Measurements from ENCODE around the gene CBX7.

The CBX7 gene

DNA sequence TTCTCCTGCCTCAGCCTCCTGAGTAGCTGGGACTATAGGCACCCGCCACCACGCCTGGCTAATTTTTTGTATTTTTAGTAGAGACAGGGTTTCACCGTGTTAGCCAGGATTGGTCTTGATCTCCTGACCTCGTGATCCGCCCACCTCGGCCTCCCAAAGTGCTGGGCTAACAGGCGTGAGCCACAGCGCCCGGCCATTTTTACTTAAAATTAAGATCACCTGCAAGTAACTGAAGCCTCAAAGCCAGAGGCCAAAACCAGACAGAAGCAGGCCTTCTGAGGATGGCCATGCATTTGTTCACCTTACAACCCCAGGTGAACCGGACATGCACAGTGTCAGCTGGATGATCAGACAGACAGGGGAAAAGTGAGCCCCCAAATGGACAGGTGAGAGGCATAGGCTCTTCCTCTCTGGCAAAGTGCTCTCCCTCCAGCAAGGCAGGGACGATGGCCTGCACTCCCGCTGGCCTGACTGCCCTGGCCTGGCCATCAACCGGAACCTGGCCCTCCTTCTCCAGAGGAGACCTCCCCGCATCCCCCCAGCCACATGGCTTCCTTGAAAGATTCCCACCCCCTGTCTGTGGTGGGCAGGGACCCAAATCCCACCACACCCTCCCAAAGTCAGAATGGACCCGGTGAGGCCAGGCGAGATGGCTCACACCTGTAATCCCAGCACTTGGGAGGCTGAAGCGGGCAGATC, 29.6 kb downstream of the CBX7 start:
- no peak for DNase-seq

DNA sequence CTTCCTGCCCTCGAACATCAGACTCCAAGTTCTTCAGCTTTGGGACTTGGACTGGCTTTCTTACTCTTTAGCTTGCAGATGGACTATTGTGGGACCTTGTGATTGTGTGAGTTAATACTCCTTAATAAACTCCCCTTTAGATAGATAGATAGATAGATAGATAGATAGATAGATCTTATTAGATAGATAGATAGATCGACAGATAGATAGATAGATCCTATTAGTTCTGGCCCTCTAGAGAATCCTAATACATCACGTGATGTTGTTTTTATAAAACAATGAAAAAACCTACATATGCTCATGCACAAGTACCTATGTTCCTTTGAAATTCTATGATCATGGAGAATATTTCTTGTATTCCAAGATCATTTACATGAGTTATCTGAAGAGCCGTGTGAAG, 31.5 kb downstream of the CBX7 start:
- DNase-seq: no peak

DNA sequence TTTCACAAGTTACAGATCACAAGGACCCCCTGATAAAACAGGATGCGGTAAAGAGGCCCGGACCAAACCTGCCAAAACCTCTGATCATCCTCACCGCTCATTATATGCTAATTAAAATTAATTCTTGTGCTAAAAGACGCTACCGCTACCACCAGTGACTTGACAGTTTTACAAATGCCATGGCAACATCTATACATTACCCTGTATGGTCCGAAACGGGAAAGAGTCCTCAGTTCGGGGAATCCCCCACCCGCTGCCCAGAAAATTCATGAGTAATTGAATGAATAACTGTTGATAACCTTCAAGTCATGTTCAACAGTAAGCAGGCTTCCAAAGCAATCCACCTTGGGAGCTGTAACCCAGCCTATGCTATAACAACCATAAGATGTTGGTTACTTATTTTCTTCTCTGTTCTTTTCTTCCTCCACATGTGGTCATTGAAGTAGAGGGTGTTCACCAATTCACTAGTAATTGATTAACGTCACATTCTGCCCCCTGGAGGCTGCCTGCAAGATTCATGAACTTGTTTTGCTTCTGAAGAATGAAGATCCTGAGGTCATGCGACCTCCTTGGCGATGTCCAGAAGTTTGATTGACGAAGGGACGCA, 34.8 kb downstream of the CBX7 start:
- no peak for DNase-seq

GRCh38 chr22:39115977-39116621, 36.4 kb downstream of the CBX7 start:
- no peak for DNase-seq

GRCh38 chr22:39115570-39115969, 36.9 kb downstream of the CBX7 start:
- DNase-seq: no peak

- DNase-seq: peak; percentile 98
Measured at GRCh38 chr22:39114112-39114511, 38.4 kb downstream of the CBX7 start.

DNA sequence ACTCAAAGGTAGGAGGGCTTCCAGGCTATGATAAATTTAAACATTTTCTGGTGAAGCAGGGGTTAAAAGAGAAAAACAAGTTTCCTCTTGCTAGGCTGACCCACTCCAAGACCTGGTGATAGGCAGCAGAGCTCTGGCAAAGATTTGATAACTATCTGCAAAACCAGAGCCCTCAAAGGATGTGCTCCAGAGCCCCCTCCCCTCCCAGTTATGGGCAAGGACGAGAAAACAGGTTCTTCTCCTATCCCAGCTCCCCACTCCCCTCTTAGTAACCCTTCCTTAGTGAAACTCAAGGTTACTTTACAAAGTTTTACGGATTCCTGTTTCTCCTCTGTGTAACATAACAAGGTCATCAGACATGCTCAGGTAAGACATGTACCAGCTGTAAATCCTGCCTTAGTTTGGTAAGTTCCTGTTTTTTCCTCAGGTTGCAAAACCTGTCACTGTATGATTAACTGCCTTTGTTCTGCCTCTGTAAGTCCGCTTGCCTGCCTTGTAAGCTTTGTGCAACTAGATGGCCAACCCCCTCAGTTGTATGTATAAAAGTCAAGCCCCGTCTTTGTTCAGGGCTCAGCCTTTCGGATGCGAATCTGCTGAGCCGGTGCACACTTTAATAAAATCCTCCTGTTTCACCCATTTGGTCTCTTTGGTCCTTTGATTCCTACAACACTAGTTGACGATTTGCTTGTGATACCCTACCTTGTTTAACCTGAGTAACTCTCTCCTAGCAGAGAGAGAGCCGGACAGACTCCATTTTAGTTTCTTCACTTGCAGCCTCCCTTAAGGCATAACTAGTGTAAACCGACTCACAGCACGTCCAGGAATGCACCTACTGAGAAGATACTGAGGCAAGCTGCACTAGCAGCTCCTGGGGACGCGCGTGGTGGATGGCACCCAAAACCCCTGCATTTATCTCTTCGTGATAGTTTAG, 41.6 kb downstream of the CBX7 start:
- DNase-seq: peak; percentile 68

GRCh38 chr22:39109361-39109760, 43.1 kb downstream of the CBX7 start:
- DNase-seq: no peak

- no peak for DNase-seq
Measured at GRCh38 chr22:39108487-39108886, 44.0 kb downstream of the CBX7 start.

GRCh38 chr22:39106326-39106725, 46.2 kb downstream of the CBX7 start:
- DNase-seq: no peak

DNA sequence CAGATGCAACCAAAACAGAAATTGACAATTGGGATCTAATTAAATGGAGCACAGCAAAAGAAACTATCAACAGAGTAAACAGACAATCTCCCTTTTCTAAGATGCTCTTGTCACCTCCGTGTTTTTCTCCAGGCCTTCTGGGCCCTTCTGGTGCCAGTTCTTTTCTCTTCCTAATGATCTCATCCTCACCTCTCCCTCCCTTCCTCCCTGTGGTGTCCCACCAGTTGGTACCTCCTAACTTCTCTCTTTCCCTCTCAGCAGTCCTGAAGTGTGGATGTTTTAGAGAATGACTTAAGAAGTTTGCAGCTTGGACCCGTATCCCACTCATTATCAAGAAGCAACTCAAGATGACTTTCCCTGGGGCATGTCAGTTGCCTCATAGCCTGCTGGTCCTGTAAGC, 49.0 kb downstream of the CBX7 start:
- DNase-seq: no peak

GRCh38 chr22:39101226-39101625, 51.3 kb downstream of the CBX7 start:
- no peak for DNase-seq

DNA sequence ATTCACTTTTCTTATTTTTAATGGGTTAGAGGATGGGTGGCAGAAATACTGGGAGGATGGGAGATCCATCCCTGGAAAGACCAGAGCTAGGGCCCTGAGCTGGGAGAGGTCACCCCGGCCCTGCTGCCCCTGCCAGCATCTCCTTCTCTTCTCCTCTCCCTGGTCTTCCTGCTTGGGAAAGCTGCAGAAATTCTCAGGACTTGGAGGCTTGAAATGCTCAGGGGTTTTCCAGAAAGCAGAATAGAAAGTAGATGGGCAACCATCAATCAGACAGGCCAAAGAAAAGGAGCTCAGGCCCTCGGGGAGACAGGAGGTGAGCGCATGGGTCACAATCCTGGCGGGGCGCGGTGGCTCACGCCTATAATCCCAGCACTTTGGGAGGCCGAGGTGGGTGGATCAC, 53.9 kb downstream of the CBX7 start:
- no peak for DNase-seq

GRCh38 chr22:39098026-39098425, 54.5 kb downstream of the CBX7 start:
- DNase-seq: peak; percentile 27

- DNase-seq: peak; percentile 24
Measured at GRCh38 chr22:39097098-39098020, 55.1 kb downstream of the CBX7 start, which contains the start of gene APOBEC3H. Gene APOBEC3H (plus strand): TSS chr22:39097244. CDS start chr22:39100279, 3,035 bp downstream.

GRCh38 chr22:39095971-39096370, 56.5 kb downstream of the CBX7 start:
- DNase-seq: no peak

- no peak for DNase-seq
Measured at GRCh38 chr22:39094717-39095389, 57.6 kb downstream of the CBX7 start.

GRCh38 chr22:39092111-39092862, 60.2 kb downstream of the CBX7 start:
- no peak for DNase-seq

DNA sequence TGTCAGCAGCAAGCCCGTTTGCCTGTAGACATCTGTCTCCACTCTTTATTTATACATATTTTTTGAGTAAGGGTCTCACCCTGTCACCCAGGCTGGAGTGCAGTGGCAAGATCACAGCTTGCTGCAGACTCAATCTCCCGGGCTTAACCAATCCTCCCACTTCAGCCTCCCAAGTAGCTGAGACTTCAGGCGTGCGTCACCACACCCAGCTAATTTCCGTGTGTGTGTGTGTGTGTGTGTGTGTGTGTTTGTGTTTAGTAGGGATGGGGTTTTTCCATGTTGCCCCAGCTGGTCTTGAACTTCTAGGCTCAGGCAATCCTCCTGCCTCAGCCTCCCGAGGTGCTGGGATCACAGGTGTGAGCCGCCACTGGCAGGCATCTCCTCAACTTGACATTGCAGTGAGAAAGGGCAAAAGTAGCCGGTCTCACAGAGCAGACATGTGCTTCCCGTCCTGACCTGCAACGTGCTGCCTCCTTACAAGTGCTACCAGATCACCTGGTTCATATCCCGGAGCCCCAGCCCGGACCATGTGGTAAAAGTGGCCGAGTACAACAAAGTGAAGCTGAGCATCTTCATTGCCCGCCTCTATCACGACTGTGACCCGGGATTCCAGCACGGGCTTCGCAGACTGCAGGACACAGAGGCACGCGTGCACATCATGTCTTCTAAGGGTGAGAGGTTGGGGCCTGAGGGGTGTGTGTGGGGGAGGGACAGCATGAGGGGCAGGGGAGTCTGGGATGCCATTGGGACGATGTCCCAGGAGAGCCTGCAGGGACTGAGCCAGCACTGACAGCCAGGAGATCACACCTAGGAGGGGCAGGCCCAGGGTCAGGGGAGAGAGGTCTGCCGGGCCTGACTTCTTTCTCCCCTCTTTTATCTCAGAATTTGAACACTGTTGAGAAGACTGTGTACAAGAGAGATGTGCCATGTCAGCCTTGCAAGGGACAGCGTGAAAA, 61.1 kb downstream of the CBX7 start:
- DNase-seq: no peak
